Measurements from ENCODE around the gene DUSP8.

The DUSP8 gene

GRCh38 chr11:1520663-1521267, 51.3 kb downstream of the DUSP8 start:
- no peak for TF ChIP-seq ZFP3 (CRISPR knock-in tag; IDR thresholded peaks at IDR 0.05)
- no peak for TF ChIP-seq GLIS3 (CRISPR knock-in tag; IDR thresholded peaks at IDR 0.05)
- no peak for TF ChIP-seq PPARA (CRISPR knock-in tag; IDR thresholded peaks at IDR 0.05; ENCODE audit: borderline replicate concordance)
- no peak for TF ChIP-seq RARB (CRISPR knock-in tag; IDR thresholded peaks at IDR 0.05)
- no peak for TF ChIP-seq ZC3H10 (CRISPR knock-in tag; IDR thresholded peaks at IDR 0.05)
- no peak for TF ChIP-seq ESRRG (CRISPR knock-in tag; IDR thresholded peaks at IDR 0.05)
- TF ChIP-seq TOX (CRISPR knock-in tag; IDR thresholded peaks at IDR 0.05; ENCODE audit: borderline replicate concordance), result no peak
- no peak for TF ChIP-seq TSHZ2 (CRISPR knock-in tag; IDR thresholded peaks at IDR 0.05)
- TF ChIP-seq CREB5 (CRISPR knock-in tag; IDR thresholded peaks at IDR 0.05; ENCODE audit: low read depth), result no peak
- TF ChIP-seq CSDC2 (CRISPR knock-in tag; IDR thresholded peaks at IDR 0.05), result no peak
- no peak for ATAC-seq

- no peak for TF ChIP-seq CSRNP3 (CRISPR knock-in tag; IDR thresholded peaks at IDR 0.05)
- no peak for TF ChIP-seq TSHZ2 (CRISPR knock-in tag; IDR thresholded peaks at IDR 0.05)
- TF ChIP-seq ZFP30 (CRISPR knock-in tag; IDR thresholded peaks at IDR 0.05), result no peak
- no peak for TF ChIP-seq GLIS3 (CRISPR knock-in tag; IDR thresholded peaks at IDR 0.05)
- no peak for TF ChIP-seq PATZ1 (CRISPR knock-in tag; IDR thresholded peaks at IDR 0.05; ENCODE audit: borderline replicate concordance)
- TF ChIP-seq ARNTL (CRISPR knock-in tag; IDR thresholded peaks at IDR 0.05; ENCODE audit: borderline replicate concordance, low read depth), result no peak
- TF ChIP-seq ZNF8 (CRISPR knock-in tag; IDR thresholded peaks at IDR 0.05), result no peak
- TF ChIP-seq TCF4 (CRISPR knock-in tag; IDR thresholded peaks at IDR 0.05; ENCODE audit: borderline replicate concordance), result no peak
- TF ChIP-seq OSR1 (CRISPR knock-in tag; IDR thresholded peaks at IDR 0.05), result no peak
- no peak for TF ChIP-seq TOX (CRISPR knock-in tag; IDR thresholded peaks at IDR 0.05; ENCODE audit: borderline replicate concordance)
- no peak for TF ChIP-seq PPARA (CRISPR knock-in tag; IDR thresholded peaks at IDR 0.05; ENCODE audit: borderline replicate concordance)
- TF ChIP-seq ZFP3 (CRISPR knock-in tag; IDR thresholded peaks at IDR 0.05), result no peak
- no peak for TF ChIP-seq SNAI2 (CRISPR knock-in tag; IDR thresholded peaks at IDR 0.05)
- no peak for TF ChIP-seq CSDC2 (CRISPR knock-in tag; IDR thresholded peaks at IDR 0.05)
- no peak for TF ChIP-seq ISL1 (CRISPR knock-in tag; IDR thresholded peaks at IDR 0.05)
- TF ChIP-seq ZC3H10 (CRISPR knock-in tag; IDR thresholded peaks at IDR 0.05), result no peak
These were observed 51.8 kb downstream of the DUSP8 start for GRCh38 chr11:1520209-1520662.

More at GRCh38 chr11:1520209-1520662, 51.8 kb downstream of the DUSP8 start:
- ATAC-seq, result no peak

Data from SK-N-SH treated with all-trans-retinoic acid at 6 μM for 48 hours (cell line).